K562 (cell line): ENCODE data around the gene LYPD3. TPM values are rescaled to one million over a fixed set of nuclear protein-coding genes. Genes with fewer than 3 reads are reported as not detected.

Experiments used
- BRD4 ChIP-seq: fragments of 200-600 bp; sonication (generic); IDR thresholded peaks from 2 replicates; pipeline ENCODE4 v1.6.1; 2017; ENCODE audit warnings: inconsistent platforms
- CTCFL ChIP-seq: IDR thresholded peaks from 2 replicates; pipeline ENCODE4 v1.6.1; 2011; ENCODE audit warnings: borderline replicate concordance, low read depth, mild to moderate bottlenecking, moderate library complexity, low read length; ENCODE audit not compliant: insufficient read depth, poor library complexity, severe bottlenecking
- DMBX1 ChIP-seq: fragments of 250-450 bp; sonication (Bioruptor Pico); IDR thresholded peaks from 2 replicates; pipeline ENCODE4 v1.8.0; 2022; ENCODE audit warnings: inconsistent platforms, mild to moderate bottlenecking, moderate library complexity, borderline replicate concordance
- FOXA1 ChIP-seq: fragments of 450-650 bp; IDR thresholded peaks from 2 replicates; pipeline ENCODE4 v1.6.1; 2016; ENCODE audit warnings: mild to moderate bottlenecking, borderline replicate concordance
- HDAC3 ChIP-seq: fragments of 450-650 bp; IDR thresholded peaks from 2 replicates; pipeline ENCODE4 v1.6.1; 2018; ENCODE audit warnings: borderline replicate concordance, mild to moderate bottlenecking, moderate library complexity; ENCODE audit not compliant: partially characterized antibody
- JUNB ChIP-seq: fragments of 450-650 bp; formaldehyde crosslinking; conservative IDR thresholded peaks from 2 replicates; pipeline ENCODE4 v1.4.0; 2020; ENCODE audit warnings: mild to moderate bottlenecking
- NELFE ChIP-seq: IDR thresholded peaks from 2 replicates; pipeline ENCODE4 v1.6.1; 2011; ENCODE audit warnings: mild to moderate bottlenecking; ENCODE audit not compliant: insufficient read depth, insufficient read length
- NEUROD1 ChIP-seq: fragments of 150-350 bp; IDR thresholded peaks from 2 replicates; pipeline ENCODE4 v1.6.1; 2014; ENCODE audit warnings: borderline replicate concordance, low read length, low read depth; ENCODE audit not compliant: partially characterized antibody
- POLR3A ChIP-seq: IDR thresholded peaks from 2 replicates; pipeline ENCODE4 v1.6.1; 2011; ENCODE audit warnings: borderline replicate concordance, mild to moderate bottlenecking, moderate library complexity; ENCODE audit not compliant: insufficient read length, insufficient read depth; ENCODE audit errors: extremely low read depth
- SAFB ChIP-seq: fragments of 200-400 bp; formaldehyde crosslinking; IDR thresholded peaks from 2 replicates; pipeline ENCODE4 v1.6.1; 2017; ENCODE audit warnings: low read depth, low read length, borderline replicate concordance
- THAP7 ChIP-seq: fragments of 250-450 bp; sonication (Bioruptor Pico); IDR thresholded peaks from 2 replicates; pipeline ENCODE4 v1.5.0; 2021
- THRAP3 ChIP-seq: fragments of 450-650 bp; IDR thresholded peaks from 2 replicates; pipeline ENCODE4 v1.6.1; 2016; ENCODE audit warnings: mild to moderate bottlenecking, inconsistent platforms, borderline replicate concordance
- U2AF2 ChIP-seq: fragments of 200-400 bp; formaldehyde crosslinking; optimal IDR thresholded peaks from 2 replicates; pipeline ENCODE3; 2017; ENCODE audit warnings: low read depth, mild to moderate bottlenecking, low read length
- VEZF1 ChIP-seq: fragments of 200-800 bp; sonication (Bioruptor generic); IDR thresholded peaks from 2 replicates; pipeline ENCODE4 v1.6.1; 2017; ENCODE audit warnings: missing genetic modification characterization, missing compliant biosample characterization
- ZBTB26 ChIP-seq: fragments of 450-650 bp; formaldehyde crosslinking; IDR thresholded peaks from 2 replicates; pipeline ENCODE4 v1.4.0; 2022; ENCODE audit warnings: missing genetic modification characterization
- ZC3H11A ChIP-seq: IDR thresholded peaks from 2 replicates; pipeline ENCODE4 v1.6.1; 2012; ENCODE audit warnings: low read depth, low read length, improper control_type of control experiment
- ZNF398 ChIP-seq: fragments of 250-450 bp; sonication (Bioruptor Pico); IDR thresholded peaks from 2 replicates; pipeline ENCODE4 v1.8.0; 2021; ENCODE audit warnings: moderate library complexity, mild to moderate bottlenecking, inconsistent platforms
- ZNF76 ChIP-seq: fragments of 250-450 bp; sonication (Bioruptor Pico); IDR thresholded peaks from 2 replicates; pipeline ENCODE4 v1.4.0; 2020; ENCODE audit warnings: mild to moderate bottlenecking, moderate library complexity, borderline replicate concordance
- polyA plus RNA-seq, 8 experiments: library from polyadenylated mRNA; depleted of rRNA in 4 of 8; stranded (reverse) in 5 of 8; unstranded in 3 of 8; fragments of >200 nt; fragmentation: Nextera tagmentation in 2 of 8; fragmentation: Illumina TruSeq in 1 of 8; extraction: Ambion mirVana in 2 of 8; extraction: Trizol in 1 of 8; gene quantifications; 2 replicates each; pipeline versions ENCODE4 v1.2.1 to v1.2.3, GENCODE V29; 2011 to 2014; ENCODE audit warnings: inconsistent platforms in 1 of 8, missing spikeins in 1 of 8
- total RNA-seq, 7 experiments: library from RNA; depleted of rRNA in 6 of 7; stranded (reverse); fragments of >200 nt in 6 of 7; fragmentation: Illumina TruSeq in 2 of 7; extraction: Trizol in 2 of 7; gene quantifications; 2 replicates each; pipeline versions ENCODE4 v1.2.1 to v1.2.3, GENCODE V29; 2011 to 2021; ENCODE audit warnings: low replicate concordance in 1 of 7

LYPD3 gene
- total and polyA plus RNA-seq, 9 of the 15 experiments (the other 6 are each of a cell fraction or from before 2014, with no cell fraction given): 0.04 to 0.33 (median 0.20) TPM; not detected in 1

- TF ChIP-seq THAP7 (CRISPR knock-in tag) (no peak), ZNF398 (no peak), CTCFL (no peak), VEZF1 (CRISPR knock-in tag) (peak; percentile 93), THRAP3 (no peak), BRD4 (no peak), ZNF76 (CRISPR knock-in tag) (no peak), JUNB (no peak), FOXA1 (no peak), SAFB (no peak), ZBTB26 (CRISPR knock-in tag) (no peak), POLR3A (no peak), U2AF2 (no peak), NELFE (no peak), NEUROD1 (no peak), ZC3H11A (no peak), DMBX1 (CRISPR knock-in tag) (no peak), HDAC3 (no peak)
These were observed 38.4 kb upstream of the LYPD3 start (continued) for GRCh38 chr19:43503501-43504425.
